ENCODE data around the gene HDAC4. TPM values are rescaled to one million over a fixed set of nuclear protein-coding genes. Genes with fewer than 3 reads are reported as not detected.
A peak's percentile ranks its signal among the peaks of the same experiment; 100 is the strongest.

HDAC4 gene
- total RNA-seq, 1 experiment from 2014 or later: 32.0 TPM

DNA sequence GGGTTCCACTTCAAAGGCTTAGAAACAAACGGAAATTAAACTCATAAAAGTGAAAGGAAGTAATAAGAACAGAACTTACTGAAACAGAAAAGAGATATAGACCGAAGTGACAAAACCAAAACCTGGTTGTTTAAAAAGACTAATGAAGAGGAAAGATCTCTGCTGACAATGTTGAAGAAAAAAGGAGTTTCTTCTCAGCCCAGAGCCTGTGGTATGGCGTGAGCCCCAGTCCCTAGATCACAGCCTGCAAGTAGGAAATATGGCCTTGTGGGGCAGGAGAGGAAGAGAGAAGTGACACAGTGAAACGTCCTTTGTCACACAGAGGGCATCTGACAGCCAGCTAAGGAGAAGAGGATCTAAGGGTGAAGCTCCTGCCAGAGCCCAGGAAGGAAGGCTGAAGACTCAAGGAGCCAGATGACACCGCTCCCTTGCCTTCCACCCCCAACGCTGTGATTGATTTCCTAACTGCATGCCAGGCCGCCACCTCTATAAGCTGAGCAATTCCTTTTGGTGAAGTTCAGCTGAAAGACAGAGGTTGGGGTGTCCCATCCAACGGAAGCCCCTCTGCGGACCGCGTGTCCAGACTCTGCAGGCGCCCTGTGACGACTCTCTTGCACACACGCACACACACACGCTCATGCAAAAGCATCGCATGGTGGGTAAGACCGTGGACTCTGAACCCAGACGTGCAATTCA lies 141.1 kb downstream of the HDAC4 start:
- H3K4me2 ChIP-seq (ENCODE audit: insufficient read depth, insufficient read length, low read length): no peak overlapping the region
- peaks cover 12% of the 10 kb centered on the region for H3K79me1 ChIP-seq (ENCODE audit: insufficient read depth, low read depth, low read length, poor library complexity, severe bottlenecking)
- H3K23me2 ChIP-seq (ENCODE audit: insufficient read length, low read depth, low read length, poor library complexity, severe bottlenecking): no peaks in the 10 kb centered on the region
- TF ChIP-seq, protein P1, sequence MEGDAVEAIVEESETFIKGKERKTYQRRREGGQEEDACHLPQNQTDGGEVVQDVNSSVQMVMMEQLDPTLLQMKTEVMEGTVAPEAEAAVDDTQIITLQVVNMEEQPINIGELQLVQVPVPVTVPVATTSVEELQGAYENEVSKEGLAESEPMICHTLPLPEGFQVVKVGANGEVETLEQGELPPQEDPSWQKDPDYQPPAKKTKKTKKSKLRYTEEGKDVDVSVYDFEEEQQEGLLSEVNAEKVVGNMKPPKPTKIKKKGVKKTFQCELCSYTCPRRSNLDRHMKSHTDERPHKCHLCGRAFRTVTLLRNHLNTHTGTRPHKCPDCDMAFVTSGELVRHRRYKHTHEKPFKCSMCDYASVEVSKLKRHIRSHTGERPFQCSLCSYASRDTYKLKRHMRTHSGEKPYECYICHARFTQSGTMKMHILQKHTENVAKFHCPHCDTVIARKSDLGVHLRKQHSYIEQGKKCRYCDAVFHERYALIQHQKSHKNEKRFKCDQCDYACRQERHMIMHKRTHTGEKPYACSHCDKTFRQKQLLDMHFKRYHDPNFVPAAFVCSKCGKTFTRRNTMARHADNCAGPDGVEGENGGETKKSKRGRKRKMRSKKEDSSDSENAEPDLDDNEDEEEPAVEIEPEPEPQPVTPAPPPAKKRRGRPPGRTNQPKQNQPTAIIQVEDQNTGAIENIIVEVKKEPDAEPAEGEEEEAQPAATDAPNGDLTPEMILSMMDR (conservative IDR thresholded peaks at IDR 0.05): no peak
- H4K20me1 ChIP-seq (ENCODE audit: control insufficient read depth, insufficient read depth, insufficient read length): no peaks in the 10 kb centered on the region
- no peak overlapping the region for H2BK20ac ChIP-seq (ENCODE audit: low read depth, low read length, poor library complexity, severe bottlenecking)
- no peak overlapping the region for H3K27ac ChIP-seq (ENCODE audit: insufficient read length, low read depth, low read length)
- no CpG with 5 or more reads among the region's 18 CpGs for WGBS (ENCODE audit: extremely low coverage, insufficient read length, low lambda C conversion rate)
- H3K56ac ChIP-seq (ENCODE audit: insufficient read length, low read depth, low read length): no peak overlapping the region
- no peaks in the 10 kb centered on the region for H3K27me3 ChIP-seq (ENCODE audit: insufficient read depth, low read length)
- no peak overlapping the region for H2BK12ac ChIP-seq (ENCODE audit: insufficient read length, low read depth, low read length)
- no peak overlapping the region for H4K91ac ChIP-seq (ENCODE audit: insufficient read length, low read depth, low read length)
- Mint-ChIP-seq H3K4me1 (peaks cover 18 to 31% of the 10 kb centered on the region in 2 experiments), H3K4me3 (no peak overlapping the region), H3K9me3 (peaks cover 18 to 20% of the 10 kb centered on the region in 2 experiments), H3K36me3 (ENCODE audit: insufficient read depth in 1 of 3, low read depth in 3 of 3) (peaks cover 13 to 19% (median 15%) of the 10 kb centered on the region in 3 experiments), H3K27ac (no peak overlapping the region), H3K27me3 (ENCODE audit: low read depth) (no peaks in the 10 kb centered on the region; the same call in 1 of the 2 replicates)
- no peak overlapping the region for H3K14ac ChIP-seq (ENCODE audit: insufficient read depth, low read length)
- H2BK15ac ChIP-seq (ENCODE audit: low read depth, low read length): no peak overlapping the region
- H2BK120ac ChIP-seq (ENCODE audit: low read depth, low read length, poor library complexity, severe bottlenecking): no peak overlapping the region
- H2AK5ac ChIP-seq (ENCODE audit: insufficient read length, low read length): no peak overlapping the region
- no peaks in the 10 kb centered on the region for H3K9me3 ChIP-seq (ENCODE audit: control insufficient read depth, low read depth, low read length)
- H2BK5ac ChIP-seq (ENCODE audit: insufficient read length, low read length): no peak overlapping the region
- DNase-seq: peak; percentile 19
- no peak overlapping the region for H2AFZ ChIP-seq (ENCODE audit: low read length)
- no peak overlapping the region for H3K23ac ChIP-seq (ENCODE audit: insufficient read length, low read depth, low read length)
- no peak overlapping the region for H3T11ph ChIP-seq (ENCODE audit: low read length)
- H4K8ac ChIP-seq (replicated peaks; ENCODE audit: insufficient read length, low read depth, low read length): no peak overlapping the region
- H3K4ac ChIP-seq (ENCODE audit: low read depth, low read length): no peak overlapping the region
- H3K18ac ChIP-seq (ENCODE audit: insufficient read length, low read depth, low read length): no peak overlapping the region
- peaks cover 6% of the 10 kb centered on the region; the same call in 1 of the 2 replicates for H3K4me1 ChIP-seq (ENCODE audit: insufficient read depth, low read length)
- no peak overlapping the region for H4K5ac ChIP-seq (ENCODE audit: insufficient read length, low read depth, low read length)
- no peak overlapping the region for H3K9ac ChIP-seq (ENCODE audit: extremely low read depth, insufficient read length, low read length)
- H3K79me2 ChIP-seq (ENCODE audit: insufficient read depth, low read length): peaks cover 7% of the 10 kb centered on the region; the same call in 1 of the 2 replicates
